GM18861 (cell line): ENCODE data around the gene LYL1.

Source experiments
- ATAC-seq: cut with Tn5 transposase; IDR thresholded peaks from one replicate; pipeline ENCODE4 v1.9.1; 2021; ENCODE audit not compliant: unreplicated experiment

The LYL1 gene

DNA sequence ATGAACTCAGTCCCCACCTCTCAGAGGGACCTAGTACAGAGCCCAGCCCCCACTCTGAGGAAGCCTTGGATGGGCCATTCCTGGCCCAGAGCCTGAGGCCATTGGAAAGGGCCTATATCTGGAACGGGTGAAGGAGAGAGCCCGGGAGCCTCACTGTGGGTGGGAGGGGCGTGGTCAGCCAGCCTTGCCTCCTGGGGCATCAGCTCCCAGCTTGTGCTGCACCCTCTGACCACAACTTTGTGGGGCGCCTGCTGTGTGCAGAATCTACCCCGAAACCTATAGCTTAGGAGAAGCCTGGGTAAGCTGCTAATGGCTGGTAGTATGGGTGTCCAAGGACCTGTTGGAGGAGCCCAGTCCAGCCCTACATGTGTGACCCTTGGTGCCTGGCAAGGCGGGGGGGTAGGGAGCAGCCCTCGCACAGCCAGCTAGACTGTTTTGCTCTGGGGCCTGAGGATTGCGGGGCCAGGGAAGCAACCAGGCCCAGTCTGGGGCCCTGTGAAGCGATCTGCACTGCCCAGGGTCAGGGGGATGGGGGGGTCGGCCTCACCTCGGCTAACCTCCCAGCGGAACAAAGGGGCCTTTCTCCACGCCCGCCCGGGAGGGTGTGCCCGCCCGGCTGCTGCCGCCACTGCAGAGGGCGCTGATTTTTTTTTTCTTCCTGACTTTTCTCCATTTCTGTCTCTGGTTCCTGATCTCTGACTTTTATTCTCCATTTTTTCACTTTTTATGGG lies 42.3 kb downstream of the LYL1 start:
- no peak for ATAC-seq

DNA sequence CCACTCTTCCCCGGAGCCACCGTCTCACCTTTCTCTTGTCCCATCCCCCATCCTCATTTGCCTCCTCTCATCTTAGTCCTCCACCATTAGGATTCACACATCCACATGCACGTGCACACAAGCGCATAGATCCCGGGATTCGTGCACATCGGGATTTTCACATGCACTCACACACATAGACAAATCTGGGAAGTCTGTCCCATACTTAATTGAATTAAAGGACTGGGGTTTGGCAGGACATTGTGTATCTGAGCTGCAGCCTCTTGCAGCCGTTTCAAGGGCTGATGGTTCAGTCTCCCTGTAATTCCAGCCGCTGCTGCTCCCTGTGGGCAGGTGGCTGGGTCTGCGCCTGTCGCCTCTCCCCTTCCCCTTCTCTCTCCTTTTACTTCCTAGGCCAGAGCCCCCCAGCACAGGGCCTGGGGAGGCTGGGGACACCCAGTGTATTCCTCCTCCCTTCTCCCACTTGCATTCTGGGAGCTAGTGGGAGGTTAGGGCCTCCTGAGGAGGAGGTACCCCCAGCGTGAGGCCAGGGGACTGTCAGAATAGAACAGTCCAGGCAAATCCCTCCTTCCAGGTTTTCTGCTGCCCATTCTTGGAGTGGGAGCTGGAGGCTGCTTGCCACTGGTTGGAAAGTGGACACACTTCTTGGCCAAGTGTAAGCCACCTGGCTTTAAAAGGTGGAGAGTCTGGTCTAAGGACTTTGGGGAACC lies 43.6 kb downstream of the LYL1 start:
- no peak for ATAC-seq

DNA sequence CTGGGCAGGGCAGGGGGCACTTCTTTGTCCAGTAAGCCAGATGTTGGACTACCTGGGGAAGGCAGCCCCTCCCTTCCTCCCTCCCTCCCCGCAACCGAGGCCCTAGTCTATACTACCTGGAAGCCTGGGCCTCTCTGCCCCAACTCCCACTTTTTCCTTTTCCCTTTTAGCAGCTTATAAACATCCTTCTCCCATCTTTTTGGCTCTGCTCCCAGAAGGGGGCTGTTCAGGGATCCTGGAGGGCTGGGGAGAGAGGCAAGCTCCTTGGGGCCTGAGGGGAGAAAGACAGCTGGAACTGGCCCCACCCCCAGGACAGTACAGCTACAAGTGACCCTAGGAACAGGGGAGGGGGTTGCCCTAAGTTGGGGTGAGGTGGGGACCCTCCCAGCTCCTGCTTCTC lies 44.9 kb downstream of the LYL1 start:
- ATAC-seq: no peak

DNA sequence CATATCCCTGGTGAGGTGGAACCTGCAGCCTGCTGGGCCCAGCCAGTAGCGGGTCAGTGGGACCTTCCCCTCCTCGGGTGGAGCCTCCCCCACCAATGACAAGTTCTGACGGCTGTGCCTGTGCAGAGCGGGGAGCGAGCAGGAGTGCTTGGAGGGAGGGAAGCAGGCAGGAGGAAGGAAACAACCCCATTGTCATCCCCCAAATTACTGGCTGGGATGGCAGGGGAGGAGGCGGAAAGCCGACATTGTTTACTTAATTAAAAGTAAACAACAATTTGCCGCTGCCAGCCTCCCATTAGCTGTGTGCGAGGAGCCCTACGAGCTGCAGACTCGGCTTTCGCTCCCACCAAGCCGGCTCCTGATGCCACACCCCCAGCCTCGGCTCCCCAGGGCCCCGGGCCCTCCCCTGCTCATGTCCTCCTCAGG lies 45.5 kb downstream of the LYL1 start:
- no peak for ATAC-seq

DNA sequence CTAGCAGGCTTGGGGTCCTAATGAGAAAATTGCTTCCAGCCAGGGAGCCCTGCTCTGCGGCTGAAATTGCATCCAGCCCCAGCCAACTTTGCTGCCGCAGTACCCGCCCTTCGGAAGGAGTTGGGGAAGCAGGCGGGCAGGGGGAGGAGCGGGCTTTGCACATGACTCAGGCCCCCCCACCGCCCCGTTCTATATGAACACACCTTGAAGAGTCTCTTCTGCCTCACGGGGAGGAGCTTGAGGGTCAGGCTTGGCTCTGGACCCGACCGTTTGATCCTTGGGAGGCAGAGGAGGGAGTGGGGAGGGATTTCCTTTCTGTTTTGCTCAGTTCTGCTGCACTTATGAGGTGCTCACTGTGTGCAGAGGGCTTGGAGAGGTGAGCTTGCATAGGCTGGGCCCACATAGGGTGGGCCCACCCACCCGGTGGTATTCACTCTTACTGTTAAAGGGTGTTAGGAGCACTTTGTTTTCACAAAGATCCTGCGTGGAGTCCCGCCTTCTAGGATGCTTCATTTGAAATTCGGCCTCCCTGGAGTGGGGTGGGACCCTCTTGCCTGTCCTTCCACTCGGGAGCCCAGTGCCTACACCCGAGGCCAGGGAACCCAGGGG lies 46.5 kb downstream of the LYL1 start:
- no peak for ATAC-seq

DNA sequence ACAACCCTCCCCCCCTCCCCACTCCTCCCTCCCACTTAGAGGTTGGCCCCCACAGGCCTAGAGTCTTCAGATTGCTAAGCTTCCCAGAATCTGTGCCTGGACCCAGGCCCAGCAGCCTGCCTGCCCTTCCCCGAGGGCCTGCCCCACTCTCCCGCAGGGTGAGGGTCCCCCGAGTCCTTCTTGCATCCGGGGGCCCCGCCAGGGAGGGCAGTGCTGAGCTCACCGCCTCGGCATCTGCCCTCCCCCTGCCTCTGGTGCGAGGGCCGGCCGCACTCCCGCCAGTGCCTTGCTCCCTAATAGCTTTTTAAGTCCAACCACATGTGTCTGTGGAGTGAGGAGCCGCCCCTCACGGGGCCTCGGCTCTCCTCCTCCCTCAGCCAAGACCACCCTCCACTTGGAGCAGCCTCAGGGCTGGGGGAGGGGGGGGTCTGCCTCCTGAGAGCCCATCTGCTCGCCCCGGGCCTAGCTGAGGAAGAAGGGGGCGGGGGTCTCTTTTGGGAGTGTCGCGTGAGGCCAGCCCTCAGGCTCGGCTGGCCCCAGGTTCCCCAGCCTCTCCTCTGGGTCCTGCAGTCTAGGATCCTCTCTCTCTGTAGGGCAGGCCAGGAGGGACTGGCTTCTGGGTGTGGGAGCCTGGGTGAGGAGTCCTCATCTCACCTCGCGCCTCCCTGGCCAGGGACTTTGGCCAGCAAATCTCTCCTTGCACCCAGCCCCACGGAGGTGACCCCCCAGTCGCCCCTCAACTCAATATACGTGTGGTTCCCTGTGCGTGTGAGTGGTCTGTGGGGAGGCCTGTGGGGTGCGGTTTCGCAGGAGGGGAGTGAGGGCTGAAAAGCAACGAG lies 47.2 kb downstream of the LYL1 start:
- ATAC-seq: no peak

DNA sequence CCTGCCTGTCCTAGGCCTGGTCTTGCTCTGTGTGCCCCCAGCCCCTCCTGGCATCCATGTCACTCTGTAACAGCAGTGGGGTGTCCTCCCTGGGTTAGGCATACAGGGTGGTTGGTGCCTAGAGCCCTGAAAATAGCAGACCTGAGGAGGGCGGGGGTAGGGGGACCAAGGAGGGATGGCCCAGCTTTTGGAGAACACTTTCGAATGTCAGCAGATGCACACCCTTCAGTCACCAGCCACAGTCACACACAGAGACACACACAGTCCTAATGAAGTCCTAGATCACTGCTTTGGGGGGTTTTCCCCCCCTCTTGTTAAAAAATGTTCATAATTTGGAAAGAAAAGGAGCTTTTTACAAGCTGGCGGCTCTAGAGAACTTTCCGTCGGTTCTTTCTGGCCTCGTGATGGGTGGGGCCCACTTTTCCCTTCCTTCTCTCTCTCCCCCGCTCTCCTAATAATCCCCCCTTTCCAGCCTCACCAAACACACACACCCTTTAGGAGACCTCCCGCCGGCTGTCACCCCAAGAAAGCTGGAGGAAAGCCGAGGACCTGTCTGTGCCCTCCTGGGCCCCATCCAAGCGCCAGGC lies 47.9 kb downstream of the LYL1 start:
- no peak for ATAC-seq

DNA sequence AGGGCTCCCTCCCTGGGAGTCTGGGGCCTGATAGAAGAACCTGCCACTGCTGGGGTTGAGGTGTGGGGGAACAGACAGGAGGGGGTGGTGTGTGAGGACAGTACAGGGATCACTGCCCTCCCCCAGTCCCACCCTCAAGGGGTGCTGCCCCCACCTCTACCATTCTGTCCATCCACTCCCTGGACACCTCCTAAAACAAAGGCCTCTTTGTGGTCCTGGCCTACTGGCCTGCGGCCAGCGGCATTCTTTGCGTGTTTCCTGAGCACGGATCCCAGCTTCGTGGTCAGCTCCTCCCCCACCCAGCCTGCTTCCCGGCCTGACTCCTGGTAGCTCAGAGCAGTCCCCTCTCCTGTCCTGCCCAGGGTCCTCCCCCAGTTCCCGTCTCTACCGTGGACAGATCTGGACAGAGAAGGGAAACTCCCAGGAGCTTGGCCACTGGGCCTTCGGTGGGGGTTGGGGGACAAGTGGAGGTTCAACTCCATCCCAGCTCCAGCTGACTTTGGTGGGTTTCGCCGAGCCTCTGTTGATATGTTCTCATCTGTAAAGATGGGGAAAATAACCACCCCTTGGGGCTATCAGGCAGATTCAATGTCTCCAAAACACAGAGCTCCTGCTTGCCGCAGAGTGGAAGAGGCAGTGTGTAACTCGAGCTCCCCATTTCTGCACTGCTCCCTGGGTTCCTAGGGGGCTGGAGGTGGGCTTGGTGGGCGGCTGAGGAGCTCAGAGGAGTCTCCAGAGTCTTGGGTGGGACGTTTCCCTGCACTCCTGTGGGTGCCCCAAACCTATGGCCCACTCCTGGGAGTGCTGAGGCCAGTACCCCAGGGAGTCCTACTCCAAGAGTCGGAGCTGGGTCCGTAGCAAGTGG lies 48.7 kb downstream of the LYL1 start:
- no peak for ATAC-seq

DNA sequence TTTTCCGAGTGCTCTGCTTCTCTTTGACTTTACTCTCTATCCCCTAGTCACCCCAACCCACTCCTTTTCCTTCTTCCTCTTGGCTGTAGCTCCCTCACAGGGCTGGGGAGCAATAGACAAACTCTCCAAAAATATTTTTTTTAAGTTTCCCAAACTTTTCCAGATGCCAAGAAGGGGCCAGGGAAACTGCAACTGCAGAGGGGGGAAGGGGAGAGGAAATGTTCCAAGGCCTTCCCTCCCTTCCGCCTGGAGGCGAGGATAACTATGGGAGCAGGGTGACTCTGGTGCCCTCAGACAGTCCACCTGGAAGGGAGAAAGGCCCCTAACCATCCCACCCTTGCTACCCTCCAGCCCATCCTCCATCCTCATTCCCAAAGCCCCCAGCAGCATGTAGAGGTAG lies 49.4 kb downstream of the LYL1 start:
- no peak for ATAC-seq

DNA sequence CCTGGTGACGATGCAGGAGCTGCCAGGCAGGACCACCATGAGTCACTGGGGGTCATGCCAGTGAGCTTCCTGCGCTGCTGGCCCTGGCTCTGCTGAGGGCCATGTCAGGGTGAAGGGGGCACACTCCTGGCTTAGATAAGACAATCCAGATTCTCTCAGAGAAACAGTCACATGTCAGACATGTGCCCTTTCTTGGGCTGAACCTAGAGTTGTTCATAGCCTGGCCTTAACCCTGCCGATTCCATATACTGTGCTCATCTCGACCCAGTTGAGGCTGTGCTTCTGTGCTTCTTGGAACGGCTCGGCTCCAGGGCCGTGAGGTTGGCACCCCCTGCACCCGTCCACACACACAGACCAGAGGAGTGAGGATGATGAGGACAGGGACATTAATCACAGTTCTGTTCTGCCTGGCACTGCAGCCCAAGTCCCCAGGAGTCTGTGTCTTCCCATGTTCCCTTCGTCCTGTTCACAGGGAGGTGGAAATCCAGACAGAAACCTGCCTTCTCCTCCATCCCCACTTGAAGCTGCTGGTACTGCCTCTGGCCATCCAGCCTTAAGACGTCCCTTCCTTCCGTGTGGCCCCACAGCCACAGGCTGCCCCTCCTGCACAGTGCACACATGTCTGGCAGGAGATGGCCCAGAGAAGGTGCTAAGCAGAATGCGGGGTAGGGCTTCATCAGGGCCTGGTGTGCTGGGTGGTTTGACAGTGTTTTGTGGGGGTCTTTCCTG lies 50.0 kb downstream of the LYL1 start:
- ATAC-seq: no peak

DNA sequence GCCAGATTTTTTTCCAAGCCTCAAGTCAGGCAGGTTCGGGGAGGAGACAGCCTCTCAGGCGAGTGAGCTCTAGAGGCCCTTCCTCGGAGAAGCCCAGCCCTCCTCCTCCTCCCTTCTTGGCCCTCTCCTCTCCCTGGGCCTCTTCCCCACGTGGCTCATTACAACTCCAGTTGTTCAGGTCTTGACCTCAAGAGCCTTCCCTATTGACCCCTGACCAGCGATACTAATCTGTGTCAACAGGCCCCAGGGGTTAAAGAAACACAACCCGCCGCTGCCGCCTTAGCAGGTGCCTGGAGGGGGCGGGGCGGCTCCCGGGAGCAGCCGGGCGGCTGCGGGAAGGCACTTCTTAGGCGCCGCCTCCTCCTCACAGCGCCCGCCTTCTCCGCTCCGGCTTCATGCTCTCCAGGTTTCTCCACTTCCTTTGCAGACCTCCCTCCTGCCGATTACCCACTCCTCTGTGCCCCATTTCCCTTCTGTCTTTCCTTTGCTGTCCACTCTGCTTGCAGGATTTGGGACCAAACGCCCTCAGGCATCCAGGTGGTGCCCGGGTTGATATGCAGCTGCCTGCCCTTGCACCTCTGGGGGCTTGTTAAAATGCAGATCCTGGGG lies 51.0 kb downstream of the LYL1 start:
- ATAC-seq: no peak

DNA sequence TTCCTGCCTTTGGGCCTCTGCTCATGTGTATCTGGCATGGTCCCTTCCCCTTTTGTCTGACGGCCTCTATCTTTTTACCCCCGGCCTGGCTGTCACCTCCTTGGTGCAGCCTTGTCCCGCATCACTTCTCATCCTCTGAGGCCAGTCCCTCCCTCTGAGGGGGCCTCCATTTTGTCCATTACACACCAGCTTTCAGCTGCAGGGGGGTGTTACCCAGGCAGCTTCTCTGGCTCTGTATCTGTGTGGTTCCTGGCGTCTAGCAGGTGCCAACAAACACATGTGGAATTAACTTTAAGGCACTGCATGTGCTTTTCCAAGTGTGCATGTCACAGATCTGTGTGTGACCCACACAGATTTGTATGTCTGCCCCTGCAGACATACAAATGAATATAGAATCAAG lies 52.4 kb downstream of the LYL1 start:
- no peak for ATAC-seq
